CD14-positive monocyte (primary cell): ENCODE data around the gene PTGIR. TPM values are rescaled to one million over a fixed set of nuclear protein-coding genes. Genes with fewer than 3 reads are reported as not detected.

Experiments used
- DNase-seq, 3 donors: peaks; one replicate each; pipeline ENCODE4 v3.0.0-alpha.2; 2011 to 2022
- H2AFZ ChIP-seq: 2 replicates; pipeline ENCODE4 v1.6.0; 2012; ENCODE audit warnings: mild to moderate bottlenecking, low read depth, low read length, inconsistent platforms; ENCODE audit not compliant: insufficient read depth, poor library complexity, severe bottlenecking
- H3K27ac ChIP-seq, 2 donors: 1 replicate in 1 of 2; 2 replicates in 1 of 2; pipeline ENCODE4 v1.5.1; 2012 to 2013; ENCODE audit warnings: low read length in 2 of 2, control low read depth in 1 of 2, inconsistent platforms in 1 of 2, low read depth in 1 of 2, mild to moderate bottlenecking in 1 of 2
- H3K27me3 ChIP-seq, 2 donors: one replicate each; pipeline versions ENCODE4 v1.6.0 to v1.6.1; 2011 to 2013; ENCODE audit warnings: low read length in 2 of 2; ENCODE audit not compliant: control insufficient read depth in 2 of 2, insufficient read depth in 2 of 2
- H3K36me3 ChIP-seq, 2 donors: replicated peaks in 1 of 2; 1 replicate in 1 of 2; 2 replicates in 1 of 2; pipeline versions ENCODE4 v1.5.1 to v1.6.1; 2012 to 2013; ENCODE audit warnings: low read length in 2 of 2, control low read depth in 1 of 2, inconsistent platforms in 1 of 2, mild to moderate bottlenecking in 1 of 2; ENCODE audit not compliant: insufficient read depth in 2 of 2, control insufficient read depth in 1 of 2
- H3K4me1 ChIP-seq, 2 donors: 1 replicate in 1 of 2; 2 replicates in 1 of 2; pipeline versions ENCODE4 v1.5.1 to v1.6.1; 2012 to 2013; ENCODE audit warnings: low read length in 2 of 2, control low read depth in 1 of 2, inconsistent platforms in 1 of 2, mild to moderate bottlenecking in 1 of 2, moderate library complexity in 1 of 2; ENCODE audit not compliant: insufficient read depth in 2 of 2, control insufficient read depth in 1 of 2
- H3K4me2 ChIP-seq: replicated peaks from 2 replicates; pipeline ENCODE3; 2012; ENCODE audit warnings: low read length, moderate library complexity, mild to moderate bottlenecking; ENCODE audit not compliant: poor library complexity, severe bottlenecking; ENCODE audit errors: extremely low read depth
- H3K4me3 ChIP-seq, 3 experiments: fragments of 200-600 bp in 1 of 3; sonication (generic) in 1 of 3; replicated peaks in 1 of 3; 1 replicate in 2 of 3; 2 replicates in 1 of 3; pipeline ENCODE4 v1.5.1; 2011 to 2013; ENCODE audit warnings: low read length in 3 of 3, mild to moderate bottlenecking in 3 of 3, control low read depth in 2 of 3, low read depth in 2 of 3, inconsistent platforms in 1 of 3, moderate library complexity in 1 of 3
- H3K79me2 ChIP-seq: 2 replicates; pipeline ENCODE4 v1.6.0; 2012; ENCODE audit warnings: mild to moderate bottlenecking, control low read depth, inconsistent platforms, low read length, moderate library complexity; ENCODE audit not compliant: insufficient read depth
- H3K9ac ChIP-seq: 2 replicates; pipeline ENCODE4 v1.6.0; 2017; ENCODE audit warnings: low read length, mild to moderate bottlenecking; ENCODE audit not compliant: insufficient read depth, poor library complexity, severe bottlenecking
- H3K9me3 ChIP-seq, 2 donors: replicated peaks in 1 of 2; 1 replicate in 1 of 2; 2 replicates in 1 of 2; pipeline versions ENCODE4 v1.5.1 to v1.6.1; 2012 to 2013; ENCODE audit warnings: low read length in 2 of 2, control low read depth in 1 of 2; ENCODE audit not compliant: control insufficient read depth in 1 of 2, insufficient read depth in 1 of 2
- H4K20me1 ChIP-seq: 2 replicates; pipeline ENCODE4 v1.6.0; 2012; ENCODE audit warnings: mild to moderate bottlenecking, low read length, control low read depth, moderate library complexity; ENCODE audit not compliant: insufficient read depth
- H3K27ac Mint-ChIP-seq, 7 donors: one replicate each; pipeline ENCODE4 v1.8.0; 2020; ENCODE audit warnings: mild to moderate bottlenecking in 7 of 7, mixed read lengths in 7 of 7, moderate library complexity in 6 of 7, inconsistent platforms in 2 of 7
- H3K27me3 Mint-ChIP-seq, 3 donors: one replicate each; pipeline ENCODE4 v1.8.0; 2021 to 2022; ENCODE audit warnings: low read depth in 3 of 3, mild to moderate bottlenecking in 3 of 3, mixed read lengths in 3 of 3, moderate library complexity in 3 of 3, inconsistent platforms in 1 of 3
- H3K36me3 Mint-ChIP-seq, 2 donors: one replicate each; pipeline ENCODE4 v1.8.0; 2020; ENCODE audit warnings: mixed read lengths in 2 of 2, inconsistent platforms in 1 of 2, mild to moderate bottlenecking in 1 of 2
- H3K4me1 Mint-ChIP-seq: one replicate; pipeline ENCODE4 v1.8.0; 2020; ENCODE audit warnings: mild to moderate bottlenecking, mixed read lengths
- H3K4me3 Mint-ChIP-seq, 2 donors: one replicate each; pipeline ENCODE4 v1.8.0; 2020; ENCODE audit warnings: mild to moderate bottlenecking in 2 of 2, mixed read lengths in 2 of 2, moderate library complexity in 1 of 2
- H3K9me3 Mint-ChIP-seq, 7 donors: one replicate each; pipeline ENCODE4 v1.8.0; 2020 to 2022; ENCODE audit warnings: mixed read lengths in 7 of 7, mild to moderate bottlenecking in 6 of 7, moderate library complexity in 6 of 7, inconsistent platforms in 2 of 7
- CTCF ChIP-seq: fragments of 200-600 bp; IDR thresholded peaks from one replicate; pipeline ENCODE4 v1.8.0; 2022; ENCODE audit warnings: antibody characterized with exemption, mild to moderate bottlenecking
- WGBS: methylation state at CpG from one replicate; pipeline ENCODE4 v1.1.5; 2013; ENCODE audit warnings: missing lambda C conversion rate; ENCODE audit not compliant: insufficient coverage; 5-methylcytosine and 5-hydroxymethylcytosine counted together
- intact Hi-C, 2 donors: fragments of 100-400 bp; cut with micrococcal nuclease; formaldehyde crosslinking; loops; one replicate each; pipeline versions ENCODE4 v1.15.0 to v1.15.1; 2023
- polyA plus RNA-seq, 3 donors: library from polyadenylated mRNA; depleted of rRNA in 1 of 3; unstranded in 2 of 3; stranded (reverse) in 1 of 3; fragments of 300-500 nt in 2 of 3; fragments of >200 nt in 1 of 3; fragmentation: Illumina TruSeq in 2 of 3; gene quantifications; 1 replicate in 2 of 3; 2 replicates in 1 of 3; pipeline ENCODE4 v1.2.3, GENCODE V29; 2012 to 2021

Gene PTGIR
- polyA plus RNA-seq, 3 donors, result 12.8 to 51.2 (median 14.1) TPM

- no peaks in the 10 kb centered on the region for H4K20me1 ChIP-seq
- no peak for TF ChIP-seq CTCF
- H2AFZ ChIP-seq, result no peak overlapping the region
- H3K9me3 ChIP-seq, result no peaks in the 10 kb centered on the region
- no peak overlapping the region for H3K4me3 ChIP-seq
- WGBS, result no CpG with 5 or more reads among the region's 3 CpGs
- H3K36me3 ChIP-seq, result peaks cover 6 to 10% of the 10 kb centered on the region in 2 donors
- no peak overlapping the region for H3K27ac ChIP-seq
- H3K4me1 ChIP-seq, result no peaks in the 10 kb centered on the region
- Mint-ChIP-seq H3K27ac (no peak overlapping the region), H3K4me3 (no peak overlapping the region), H3K4me1 (no peaks in the 10 kb centered on the region), H3K9me3 (no peaks in the 10 kb centered on the region), H3K27me3 (peaks cover 6 to 8% (median 7%) of the 10 kb centered on the region in 3 donors), H3K36me3 (peaks cover 9% of the 10 kb centered on the region in 2 donors)
- no peak for DNase-seq
- intact Hi-C loops, result loop anchor here in 1 of 2 donors (10.0 kb wide), 1 partner anchor 144 kb away; no protein-coding TSS in a partner anchor
- no peak overlapping the region for H3K4me2 ChIP-seq
- no peaks in the 10 kb centered on the region for H3K79me2 ChIP-seq
- no peak overlapping the region for H3K9ac ChIP-seq
- H3K27me3 ChIP-seq, result no peaks in the 10 kb centered on the region
These were observed 43.8 kb upstream of the PTGIR start for GRCh38 chr19:46668662-46669061.

- H3K27ac Mint-ChIP-seq, result no peak overlapping the region
- Histone ChIP-seq H4K20me1 (no peaks in the 10 kb centered on the region), H3K4me2 (no peak overlapping the region), H3K9me3 (no peaks in the 10 kb centered on the region), H3K27ac (no peak overlapping the region), H2AFZ (no peak overlapping the region), H3K36me3 (no peaks in the 10 kb centered on the region), H3K4me3 (no peak overlapping the region), H3K4me1 (peaks cover 18 to 20% of the 10 kb centered on the region in 2 donors), H3K27me3 (peaks cover 5 to 6% of the 10 kb centered on the region in 2 donors), H3K79me2 (no peaks in the 10 kb centered on the region), H3K9ac (no peak overlapping the region)
- H3K4me1 Mint-ChIP-seq, result peaks cover 15% of the 10 kb centered on the region
- WGBS, result 100% methylated on average over 2 of the region's 8 CpGs
- peaks cover 11 to 22% (median 22%) of the 10 kb centered on the region in 3 donors for H3K27me3 Mint-ChIP-seq
- H3K36me3 Mint-ChIP-seq, result no peaks in the 10 kb centered on the region
- TF ChIP-seq CTCF, result no peak
- intact Hi-C loops, result loop anchor here in 1 of 2 donors (10.0 kb wide), 1 partner anchor 140 kb away; no protein-coding TSS in a partner anchor
- H3K9me3 Mint-ChIP-seq, result peaks cover 0 to 2% (median 0%) of the 10 kb centered on the region in 7 donors
- H3K4me3 Mint-ChIP-seq, result no peak overlapping the region
- DNase-seq, result no peak
These were observed 40.2 kb upstream of the PTGIR start for GRCh38 chr19:46665072-46665471.
